GM12801 (cell line): Measurements from ENCODE around the gene SLC27A1.

ENCODE experiments used
- TF ChIP-seq, protein P1 (sequence below): IDR thresholded peaks from one replicate; pipeline ENCODE4 v1.5.1; 2011; ENCODE audit warnings: control low read depth; ENCODE audit not compliant: insufficient read length; ENCODE audit errors: extremely low read depth

SLC27A1 gene

DNA sequence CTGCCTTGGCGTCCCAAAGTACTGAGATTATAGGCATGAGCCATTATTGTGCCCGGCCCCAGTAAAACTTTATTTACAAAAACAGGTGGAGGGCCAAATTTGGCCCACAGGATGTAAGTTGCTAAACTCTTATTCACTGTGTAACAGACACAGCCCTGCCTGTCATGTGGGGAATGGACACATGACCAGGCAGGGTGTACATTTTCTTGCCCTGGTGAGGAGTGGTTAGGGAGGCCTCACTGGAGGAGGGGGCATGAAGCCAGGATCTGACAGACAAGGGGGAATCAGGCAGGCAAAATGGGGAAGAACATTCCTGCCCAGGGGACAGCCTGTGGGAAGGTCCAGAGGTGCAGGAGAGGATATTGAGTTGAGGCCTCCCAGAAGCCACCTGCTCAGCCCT lies 33.7 kb downstream of the SLC27A1 start:
- TF ChIP-seq, protein P1, sequence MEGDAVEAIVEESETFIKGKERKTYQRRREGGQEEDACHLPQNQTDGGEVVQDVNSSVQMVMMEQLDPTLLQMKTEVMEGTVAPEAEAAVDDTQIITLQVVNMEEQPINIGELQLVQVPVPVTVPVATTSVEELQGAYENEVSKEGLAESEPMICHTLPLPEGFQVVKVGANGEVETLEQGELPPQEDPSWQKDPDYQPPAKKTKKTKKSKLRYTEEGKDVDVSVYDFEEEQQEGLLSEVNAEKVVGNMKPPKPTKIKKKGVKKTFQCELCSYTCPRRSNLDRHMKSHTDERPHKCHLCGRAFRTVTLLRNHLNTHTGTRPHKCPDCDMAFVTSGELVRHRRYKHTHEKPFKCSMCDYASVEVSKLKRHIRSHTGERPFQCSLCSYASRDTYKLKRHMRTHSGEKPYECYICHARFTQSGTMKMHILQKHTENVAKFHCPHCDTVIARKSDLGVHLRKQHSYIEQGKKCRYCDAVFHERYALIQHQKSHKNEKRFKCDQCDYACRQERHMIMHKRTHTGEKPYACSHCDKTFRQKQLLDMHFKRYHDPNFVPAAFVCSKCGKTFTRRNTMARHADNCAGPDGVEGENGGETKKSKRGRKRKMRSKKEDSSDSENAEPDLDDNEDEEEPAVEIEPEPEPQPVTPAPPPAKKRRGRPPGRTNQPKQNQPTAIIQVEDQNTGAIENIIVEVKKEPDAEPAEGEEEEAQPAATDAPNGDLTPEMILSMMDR: no peak

DNA sequence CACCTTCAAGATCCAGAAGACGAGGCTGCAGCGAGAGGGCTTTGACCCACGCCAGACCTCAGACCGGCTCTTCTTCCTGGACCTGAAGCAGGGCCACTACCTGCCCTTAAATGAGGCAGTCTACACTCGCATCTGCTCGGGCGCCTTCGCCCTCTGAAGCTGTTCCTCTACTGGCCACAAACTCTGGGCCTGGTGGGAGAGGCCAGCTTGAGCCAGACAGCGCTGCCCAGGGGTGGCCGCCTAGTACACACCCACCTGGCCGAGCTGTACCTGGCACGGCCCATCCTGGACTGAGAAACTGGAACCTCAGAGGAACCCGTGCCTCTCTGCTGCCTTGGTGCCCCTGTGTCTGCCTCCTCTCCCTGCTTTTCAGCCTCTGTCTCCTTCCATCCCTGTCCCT lies 34.1 kb downstream of the SLC27A1 start:
- TF ChIP-seq, protein P1: no peak

DNA sequence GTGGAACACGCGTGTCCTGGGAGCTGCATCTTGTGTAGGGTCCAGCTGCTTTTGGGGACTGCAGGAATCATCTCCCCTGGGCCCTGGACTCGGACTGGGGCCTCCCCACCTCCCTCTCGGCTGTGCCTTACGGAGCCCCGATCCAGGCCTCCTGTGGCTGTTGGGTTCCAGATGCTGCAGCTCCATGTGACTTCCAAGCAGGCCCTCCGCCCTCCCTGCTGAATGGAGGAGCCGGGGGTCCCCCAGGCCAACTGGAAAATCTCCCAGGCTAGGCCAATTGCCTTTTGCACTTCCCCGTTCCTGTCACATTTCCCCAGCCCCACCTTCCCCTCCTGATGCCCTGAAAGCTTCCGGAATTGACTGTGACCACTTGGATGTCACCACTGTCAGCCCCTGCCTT lies 34.9 kb downstream of the SLC27A1 start:
- TF ChIP-seq, protein P1: no peak

DNA sequence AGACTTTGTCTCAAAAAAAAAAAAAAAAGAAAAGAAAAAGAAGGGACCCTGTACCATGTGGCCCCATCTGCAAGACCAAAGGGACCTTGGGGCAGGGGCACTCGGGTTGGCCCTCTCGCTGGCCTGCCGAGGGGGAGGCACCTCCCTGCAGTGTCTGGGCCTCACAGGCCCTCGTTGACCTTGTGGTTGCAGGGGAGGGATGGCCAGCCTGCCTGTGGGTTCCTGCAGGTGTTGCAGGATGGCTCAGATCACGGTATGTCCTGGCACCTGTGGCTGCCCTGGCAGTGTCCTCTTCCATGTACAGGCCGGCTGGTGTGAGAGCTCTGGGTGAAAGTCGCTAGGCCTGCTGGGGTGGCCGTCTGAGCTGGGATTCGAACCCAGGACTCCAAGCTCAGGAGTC lies 36.4 kb downstream of the SLC27A1 start:
- TF ChIP-seq, protein P1: no peak

DNA sequence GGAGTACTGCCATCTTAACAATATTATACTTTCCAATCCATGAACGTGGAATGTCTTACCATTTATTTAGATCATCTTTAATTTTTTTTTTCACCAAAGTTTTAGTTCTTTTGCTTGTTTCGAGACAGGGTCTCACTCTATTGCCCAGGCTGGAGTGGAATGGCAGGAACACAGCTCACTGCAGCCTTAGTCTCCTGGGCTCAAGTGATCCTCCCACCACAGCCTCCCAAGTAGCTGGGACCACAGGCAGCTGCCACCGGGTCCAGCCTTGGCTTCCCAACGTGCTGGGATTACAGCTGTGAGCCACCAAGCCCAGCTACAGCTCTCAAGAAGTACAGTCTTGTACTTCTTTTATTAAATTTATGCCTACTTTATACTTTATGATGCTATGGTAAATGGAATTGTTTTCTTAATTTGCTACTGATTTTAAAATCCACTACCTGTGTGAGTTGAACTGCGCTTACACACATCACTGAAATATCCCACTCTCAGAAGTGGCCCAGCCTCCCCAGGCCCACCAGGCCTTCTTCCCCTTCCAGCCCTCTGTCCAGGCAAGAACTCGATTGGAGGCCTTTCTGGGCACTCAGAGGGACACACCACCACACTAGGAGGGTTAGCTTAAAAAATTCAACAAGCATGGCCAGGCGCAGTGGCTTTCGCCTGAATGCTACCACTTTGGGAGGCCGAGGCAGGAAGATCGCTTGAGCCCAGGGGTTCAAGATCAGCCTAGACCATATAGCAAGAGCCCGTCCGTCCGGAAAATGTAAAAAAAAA lies 40.1 kb downstream of the SLC27A1 start:
- TF ChIP-seq, protein P1: no peak

DNA sequence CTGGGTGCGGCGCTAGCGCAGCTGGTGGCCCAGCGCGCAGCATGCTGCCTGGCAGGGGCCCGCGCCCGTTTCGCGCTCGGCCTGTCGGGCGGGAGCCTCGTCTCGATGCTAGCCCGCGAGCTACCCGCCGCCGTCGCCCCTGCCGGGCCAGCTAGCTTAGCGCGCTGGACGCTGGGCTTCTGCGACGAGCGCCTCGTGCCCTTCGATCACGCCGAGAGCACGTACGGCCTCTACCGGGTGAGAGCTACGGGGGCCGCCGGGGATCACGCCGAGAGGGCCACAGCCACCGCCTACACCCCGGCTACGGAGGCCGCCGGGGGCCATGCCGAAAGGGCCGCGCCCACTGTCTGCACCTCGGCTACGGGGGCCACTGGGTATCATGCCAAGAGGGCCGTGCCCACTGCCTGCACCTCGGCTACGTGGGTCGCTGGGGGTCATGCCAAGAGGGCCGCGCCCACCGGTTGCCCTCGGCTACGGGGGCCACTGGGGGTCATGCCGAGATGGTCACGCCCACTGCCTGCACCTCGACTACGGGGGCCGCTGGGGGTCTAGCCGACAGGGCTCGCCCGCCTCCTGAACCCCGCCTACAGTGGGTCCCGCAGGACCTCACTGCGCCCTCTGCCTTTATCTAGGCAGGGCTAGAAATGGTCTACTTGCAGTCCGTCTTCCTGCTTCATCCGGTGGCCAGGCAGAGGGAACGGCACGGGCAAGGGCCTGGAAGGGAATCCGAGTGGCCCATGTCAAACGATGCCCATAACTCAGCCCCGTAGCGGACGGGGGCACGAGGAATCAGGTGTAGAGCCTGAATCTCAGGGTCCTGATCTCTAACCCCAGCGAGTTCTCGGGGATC lies 41.6 kb downstream of the SLC27A1 start:
- TF ChIP-seq, protein P1: no peak

DNA sequence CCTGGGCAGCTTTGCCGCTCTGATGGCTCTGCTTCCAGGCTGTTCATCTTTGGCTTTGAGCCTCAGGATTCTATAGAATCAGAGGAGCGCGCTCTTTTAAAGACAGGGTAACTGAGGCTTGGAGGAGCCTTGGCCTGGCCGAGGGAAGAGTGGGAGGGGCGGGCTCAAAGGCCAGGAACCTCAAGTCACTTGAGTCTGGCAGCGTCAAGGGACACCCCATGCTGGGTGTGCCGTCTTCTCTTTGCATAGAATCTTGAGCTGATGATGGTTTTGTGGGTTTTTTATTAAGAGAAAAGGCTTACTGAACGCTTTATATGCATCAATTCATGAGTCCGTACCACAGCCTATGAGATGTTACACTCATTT lies 42.2 kb downstream of the SLC27A1 start:
- TF ChIP-seq, protein P1: no peak
